ENCODE data around the gene DCXR. TPM values are rescaled to one million over a fixed set of nuclear protein-coding genes. Genes with fewer than 3 reads are reported as not detected.

The DCXR gene
- total RNA-seq, 2 donors from 2014 or later: 235 to 744 TPM

DNA sequence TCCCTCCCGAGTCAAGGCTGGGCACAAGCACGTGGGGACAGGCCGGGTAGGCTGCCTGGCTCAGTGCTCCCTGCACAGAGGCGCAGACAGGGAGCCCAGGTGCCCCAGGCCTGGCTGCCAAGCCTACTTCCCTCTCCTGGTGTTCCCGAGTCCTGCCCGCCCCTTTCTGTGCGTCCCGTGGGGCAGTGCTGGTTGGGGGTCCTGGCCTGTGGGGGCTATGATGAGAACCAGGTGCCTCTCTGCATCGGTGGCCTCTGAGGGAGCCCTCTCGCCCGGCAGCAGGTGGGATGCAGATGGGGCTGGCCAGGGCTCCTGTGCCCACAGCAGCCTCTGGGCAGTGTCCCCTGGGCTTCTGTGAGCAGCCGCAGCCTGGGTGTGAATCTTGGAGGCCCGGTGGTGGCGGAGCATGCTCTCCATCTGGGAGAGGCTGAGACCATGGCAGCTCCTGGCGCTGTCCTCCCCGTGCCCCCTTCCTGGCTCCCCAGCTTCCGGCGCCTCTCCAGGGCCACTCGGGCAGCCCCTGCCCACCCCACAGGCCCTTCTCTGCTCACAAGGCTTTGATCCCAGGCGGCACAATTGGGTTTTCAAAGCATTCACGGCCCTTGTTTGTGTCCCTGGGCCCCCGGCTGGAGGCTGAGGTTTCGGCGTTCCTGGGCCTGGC is 22.1 kb downstream of the DCXR start:
- H3K27ac ChIP-seq: no peak overlapping the region
- WGBS: 82% methylated on average over 24 of the region's 24 CpGs
- intact Hi-C loops (cut with DNase I): no loop called here

GRCh38 chr17:82014971-82015310 is 22.6 kb downstream of the DCXR start:
- 84% methylated on average over 13 of the region's 13 CpGs for WGBS
- Histone ChIP-seq H3K27ac (no peak overlapping the region), H3K27me3 (replicated peaks; ENCODE audit: insufficient read depth) (no peaks in the 10 kb centered on the region), H3K4me3 (no peak overlapping the region), H3K4me1 (replicated peaks) (no peaks in the 10 kb centered on the region), H3K36me3 (no peaks in the 10 kb centered on the region), H3K9me3 (no peaks in the 10 kb centered on the region)
- TF ChIP-seq POLR2A (IDR thresholded peaks at IDR 0.05): no peak
- no peak for TF ChIP-seq CTCF (IDR thresholded peaks at IDR 0.05)
- TF ChIP-seq POLR2AphosphoS5 (IDR thresholded peaks at IDR 0.05): no peak
- no peak for DNase-seq (ENCODE audit: low spot score)
- intact Hi-C loops (cut with DNase I): no loop called here

More for the DNA sequence above, 22.1 kb downstream of the DCXR start:
- no peak for DNase-seq (ENCODE audit: low spot score)
- Histone ChIP-seq H3K36me3 (no peaks in the 10 kb centered on the region), H3K9me3 (no peaks in the 10 kb centered on the region), H3K27me3 (replicated peaks; ENCODE audit: insufficient read depth) (no peaks in the 10 kb centered on the region), H3K4me1 (replicated peaks) (no peaks in the 10 kb centered on the region), H3K4me3 (no peak overlapping the region)
- TF ChIP-seq POLR2A (IDR thresholded peaks at IDR 0.05) (no peak), CTCF (IDR thresholded peaks at IDR 0.05) (no peak), POLR2AphosphoS5 (IDR thresholded peaks at IDR 0.05) (no peak)

GRCh38 chr17:82014432-82014831 is 23.1 kb downstream of the DCXR start:
- H3K27me3 ChIP-seq (replicated peaks; ENCODE audit: insufficient read depth): no peaks in the 10 kb centered on the region
- no peaks in the 10 kb centered on the region for H3K36me3 ChIP-seq
- no peak overlapping the region for H3K27ac ChIP-seq
- no peak for DNase-seq (ENCODE audit: low spot score)
- H3K4me3 ChIP-seq: no peak overlapping the region
- no peaks in the 10 kb centered on the region for H3K9me3 ChIP-seq
- TF ChIP-seq POLR2AphosphoS5 (IDR thresholded peaks at IDR 0.05): no peak
- TF ChIP-seq CTCF (IDR thresholded peaks at IDR 0.05): no peak
- TF ChIP-seq POLR2A (IDR thresholded peaks at IDR 0.05): no peak
- WGBS: 50% methylated on average over 22 of the region's 23 CpGs
- no peaks in the 10 kb centered on the region for H3K4me1 ChIP-seq (replicated peaks)
- intact Hi-C loops (cut with DNase I): no loop called here

GRCh38 chr17:82013772-82014321 is 23.6 kb downstream of the DCXR start:
- H3K4me1 ChIP-seq (replicated peaks): no peaks in the 10 kb centered on the region
- intact Hi-C loops (cut with DNase I): no loop called here
- H3K36me3 ChIP-seq: no peaks in the 10 kb centered on the region
- TF ChIP-seq CTCF (IDR thresholded peaks at IDR 0.05): no peak
- TF ChIP-seq POLR2AphosphoS5 (IDR thresholded peaks at IDR 0.05): no peak
- no peak for TF ChIP-seq POLR2A (IDR thresholded peaks at IDR 0.05)
- H3K4me3 ChIP-seq: no peak overlapping the region
- no peaks in the 10 kb centered on the region for H3K27me3 ChIP-seq (replicated peaks; ENCODE audit: insufficient read depth)
- WGBS: 79% methylated on average over 16 of the region's 16 CpGs
- no peaks in the 10 kb centered on the region for H3K9me3 ChIP-seq
- peak overlapping the region in 1 of 2 donors; percentile 48 for H3K27ac ChIP-seq
- DNase-seq (ENCODE audit: low spot score): no peak

DNA sequence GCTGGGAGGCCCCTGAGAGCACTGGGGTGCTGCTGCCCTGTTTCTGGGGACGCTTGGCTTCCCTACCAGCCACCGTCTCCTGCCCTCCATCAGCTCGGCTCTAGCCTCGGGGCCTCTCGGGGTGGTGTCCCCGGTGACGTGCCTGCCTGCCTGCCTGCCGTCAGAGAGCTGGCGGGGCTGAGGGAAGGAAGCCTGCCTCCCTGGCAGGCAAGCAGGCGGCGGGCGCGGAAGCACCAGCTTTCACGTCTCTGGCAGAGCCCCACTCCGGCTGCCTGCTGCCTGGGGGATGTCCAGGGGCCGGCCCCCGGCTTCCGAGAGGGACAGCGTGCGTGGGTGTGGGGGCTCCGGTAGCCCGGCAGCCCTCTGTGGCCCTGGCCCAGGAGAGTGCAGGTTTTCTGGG is 24.2 kb downstream of the DCXR start:
- H3K27ac ChIP-seq: peak overlapping the region; percentile 42 to 48
- no peaks in the 10 kb centered on the region for H3K4me1 ChIP-seq (replicated peaks)
- H3K4me3 ChIP-seq: no peak overlapping the region
- TF ChIP-seq CTCF (IDR thresholded peaks at IDR 0.05): no peak
- TF ChIP-seq POLR2A (IDR thresholded peaks at IDR 0.05): no peak
- TF ChIP-seq POLR2AphosphoS5 (IDR thresholded peaks at IDR 0.05): no peak
- no peak for DNase-seq (ENCODE audit: low spot score)
- H3K27me3 ChIP-seq (replicated peaks; ENCODE audit: insufficient read depth): no peaks in the 10 kb centered on the region
- intact Hi-C loops (cut with DNase I): no loop called here
- WGBS: 31% methylated on average over 18 of the region's 22 CpGs
- no peaks in the 10 kb centered on the region for H3K9me3 ChIP-seq
- H3K36me3 ChIP-seq: no peaks in the 10 kb centered on the region
